Measurements from ENCODE around the gene NYAP1.
"Not testable (repeated sequence)": the region's sequence is repeated elsewhere in the genome, so short reads cannot be mapped to it uniquely, and the experiment has no call there.

NYAP1 gene

GRCh38 chr7:100483722-100484672 lies at the start of gene NYAP1:
TSS of gene NYAP1 (plus strand) at chr7:100483927. CDS start at chr7:100485312, 1,385 bp downstream.
- DNase-seq (ENCODE audit: low read depth), result no peak

- no peak for DNase-seq (ENCODE audit: low read depth)
Observed at GRCh38 chr7:100434297-100435144, 49.2 kb upstream of the NYAP1 start.

GRCh38 chr7:100435401-100436304 lies 48.1 kb upstream of the NYAP1 start:
- peak; percentile 35 for DNase-seq (ENCODE audit: low read depth)

- no peak for DNase-seq (ENCODE audit: low read depth)
Observed at GRCh38 chr7:100437150-100438100, 46.3 kb upstream of the NYAP1 start.

GRCh38 chr7:100438172-100438571 lies 45.6 kb upstream of the NYAP1 start:
- DNase-seq (ENCODE audit: low read depth), result no peak

- not testable (repeated sequence) for DNase-seq (ENCODE audit: low read depth)
Observed at GRCh38 chr7:100438731-100439130, 45.0 kb upstream of the NYAP1 start.

GRCh38 chr7:100439244-100439643 lies 44.5 kb upstream of the NYAP1 start:
- not testable (repeated sequence) for DNase-seq (ENCODE audit: low read depth)

- no peak for DNase-seq (ENCODE audit: low read depth)
Observed at GRCh38 chr7:100441641-100442535, 41.8 kb upstream of the NYAP1 start.

- DNase-seq (ENCODE audit: low read depth), result no peak
Observed at GRCh38 chr7:100443096-100443840, 40.5 kb upstream of the NYAP1 start.

GRCh38 chr7:100444311-100445278 lies 39.1 kb upstream of the NYAP1 start:
- no peak for DNase-seq (ENCODE audit: low read depth)

- DNase-seq (ENCODE audit: low read depth), result no peak
Observed at GRCh38 chr7:100446040-100446439, 37.7 kb upstream of the NYAP1 start.

GRCh38 chr7:100447363-100447762 lies 36.4 kb upstream of the NYAP1 start:
- not testable (repeated sequence) for DNase-seq (ENCODE audit: low read depth)

- DNase-seq (ENCODE audit: low read depth), result no peak
Observed at GRCh38 chr7:100449190-100449795, 34.4 kb upstream of the NYAP1 start.

- no peak for DNase-seq (ENCODE audit: low read depth)
Observed at GRCh38 chr7:100452513-100452912, 31.2 kb upstream of the NYAP1 start.

GRCh38 chr7:100453854-100454253 lies 29.9 kb upstream of the NYAP1 start:
- not testable (repeated sequence) for DNase-seq (ENCODE audit: low read depth)

GRCh38 chr7:100455206-100455605 lies 28.5 kb upstream of the NYAP1 start:
- DNase-seq (ENCODE audit: low read depth), result no peak

GRCh38 chr7:100456562-100456961 lies 27.2 kb upstream of the NYAP1 start:
- no peak for DNase-seq (ENCODE audit: low read depth)

Measured in stimulated activated CD8-positive, alpha-beta memory T cell treated with anti-CD3 and anti-CD28 coated beads, Interleukin-15, amount 100 ng/mL, for 24 hours (primary cell).